Lung (tissue), 12 donors: Measurements from ENCODE around the gene ATP10D. TPM values are rescaled to one million over a fixed set of nuclear protein-coding genes. Genes with fewer than 3 reads are reported as not detected.

Source experiments
- ATAC-seq: fragments of 200-7000 bp; cut with Tn5 transposase; one replicate; pipeline ENCODE4 v1.9.1; 2020; ENCODE audit warnings: moderate number of reproducible peaks; ENCODE audit not compliant: insufficient read depth, low FRiP score
- DNase-seq, 3 donors: peaks; one replicate each; pipeline ENCODE4 v3.0.0-alpha.2; 2013 to 2017
- H3K27ac ChIP-seq, 2 donors: one replicate each; pipeline ENCODE4 v1.5.1; 2013; ENCODE audit warnings: mild to moderate bottlenecking in 2 of 2, moderate library complexity in 2 of 2, control low read depth in 1 of 2, inconsistent platforms in 1 of 2, low read depth in 1 of 2, low read length in 1 of 2
- H3K27me3 ChIP-seq, 3 donors: one replicate each; pipeline ENCODE4 v1.5.1; 2013; ENCODE audit warnings: low read length in 2 of 3; ENCODE audit not compliant: control insufficient read depth in 3 of 3, insufficient read depth in 3 of 3
- H3K36me3 ChIP-seq, 4 donors: one replicate each; pipeline ENCODE4 v1.5.1; 2013; ENCODE audit warnings: low read length in 4 of 4, mild to moderate bottlenecking in 1 of 4, moderate library complexity in 1 of 4; ENCODE audit not compliant: control insufficient read depth in 4 of 4, insufficient read depth in 4 of 4
- H3K4me1 ChIP-seq, 5 donors: one replicate each; pipeline ENCODE4 v1.5.1; 2013; ENCODE audit warnings: low read length in 5 of 5, mild to moderate bottlenecking in 2 of 5, moderate library complexity in 1 of 5; ENCODE audit not compliant: control insufficient read depth in 5 of 5, insufficient read depth in 5 of 5
- H3K4me3 ChIP-seq: one replicate; pipeline ENCODE4 v1.5.1; 2013; ENCODE audit warnings: mild to moderate bottlenecking, control low read depth, moderate library complexity
- H3K9ac ChIP-seq, 2 donors: one replicate each; pipeline ENCODE4 v1.5.1; 2013; ENCODE audit warnings: low read length in 2 of 2, control low read depth in 1 of 2; ENCODE audit not compliant: insufficient read depth in 1 of 2
- H3K9me3 ChIP-seq, 4 donors: one replicate each; pipeline ENCODE4 v1.5.1; 2013; ENCODE audit warnings: low read length in 3 of 4, mild to moderate bottlenecking in 1 of 4, moderate library complexity in 1 of 4; ENCODE audit not compliant: control insufficient read depth in 4 of 4, insufficient read depth in 3 of 4
- CTCF ChIP-seq: IDR thresholded peaks from 2 replicates; pipeline ENCODE4 v1.5.1; 2012; ENCODE audit warnings: mild to moderate bottlenecking; ENCODE audit errors: control extremely low read depth, extremely low read depth
- WGBS, 2 donors: extraction: QIAGEN DNeasy Blood & Tissue Kit; methylation state at CpG; one replicate each; pipeline ENCODE4 v1.1.7; 2013; 5-methylcytosine and 5-hydroxymethylcytosine counted together
- polyA plus RNA-seq, 2 donors: library from polyadenylated mRNA; stranded (reverse); fragments of 200-250 nt; gene quantifications; one replicate each; pipeline ENCODE4 v1.2.1, GENCODE V29; 2013
- total RNA-seq, 2 donors: library from RNA; depleted of rRNA in 1 of 2; stranded (reverse); fragments of >200 nt in 1 of 2; gene quantifications; one replicate each; pipeline ENCODE4 v1.2.1, GENCODE V29; 2014 to 2021
- donor health status: control.
- donor health status: control.
- donor health status: Bipolar disorder and iron deficiency.
- donor health status: healthy.
- donor health status: DM: yes; HTN: yes; CAD: no.

Gene ATP10D
- total and polyA plus RNA-seq, 4 donors: 3.1 to 34.9 (median 14.9) TPM

- ATAC-seq: no peak
- no peak for DNase-seq
- Histone ChIP-seq H3K9me3 (peaks cover 0 to 4% (median 1%) of the 10 kb centered on the region in 4 donors), H3K27me3 (no peaks in the 10 kb centered on the region), H3K36me3 (peaks cover 3 to 29% (median 15%) of the 10 kb centered on the region in 4 donors), H3K27ac (no peak overlapping the region), H3K4me1 (peaks cover 0 to 11% (median 0%) of the 10 kb centered on the region in 5 donors), H3K9ac (no peak overlapping the region), H3K4me3 (no peak overlapping the region)
- TF ChIP-seq CTCF: no peak
- 78 to 82% methylated on average over 4 of the region's 4 CpGs for WGBS, 2 donors
Measured at GRCh38 chr4:47532658-47533057, 47.6 kb downstream of the ATP10D start.

- no peak for TF ChIP-seq CTCF
- ATAC-seq (no peak), DNase-seq (no peak)
- Histone ChIP-seq H3K27ac (no peak overlapping the region), H3K9me3 (peaks cover 0 to 4% (median 1%) of the 10 kb centered on the region in 4 donors), H3K4me3 (no peak overlapping the region), H3K36me3 (peaks cover 3 to 18% (median 12%) of the 10 kb centered on the region in 4 donors), H3K4me1 (peaks cover 0 to 11% (median 0%) of the 10 kb centered on the region in 5 donors), H3K27me3 (no peaks in the 10 kb centered on the region), H3K9ac (no peak overlapping the region)
- WGBS, 2 donors: 75 to 87% methylated on average over 4 of the region's 4 CpGs
Measured at GRCh38 chr4:47533689-47534347, 48.7 kb downstream of the ATP10D start.

- no peak overlapping the region for H3K4me3 ChIP-seq
- no peaks in the 10 kb centered on the region for H3K27me3 ChIP-seq
- H3K4me1 ChIP-seq: peaks cover 0 to 11% (median 0%) of the 10 kb centered on the region in 5 donors
- peaks cover 3 to 19% (median 11%) of the 10 kb centered on the region in 4 donors for H3K36me3 ChIP-seq
- H3K9ac ChIP-seq: no peak overlapping the region
- peaks cover 0 to 4% (median 1%) of the 10 kb centered on the region in 4 donors for H3K9me3 ChIP-seq
- no peak for ATAC-seq
- H3K27ac ChIP-seq: no peak overlapping the region
- TF ChIP-seq CTCF: no peak
- 93 to 95% methylated on average over 1 of the region's 1 CpG for WGBS, 2 donors
- DNase-seq: no peak
Measured at GRCh38 chr4:47534772-47535171, 49.7 kb downstream of the ATP10D start.
